HCT116 (cell line): ENCODE measurements around the gene TMTC2.

Experiments
- CBX3 ChIP-seq: IDR thresholded peaks from 2 replicates; pipeline ENCODE4 v1.6.1; 2012; ENCODE audit warnings: low read depth
- CTCF ChIP-seq, 3 experiments: fragments of 200-600 bp in 1 of 3; sonication (generic) in 1 of 3; IDR thresholded peaks in 2 of 3; conservative IDR thresholded peaks in 1 of 3; 2 replicates each; pipeline ENCODE4 v1.5.1; 2012 to 2017; ENCODE audit warnings: low read depth in 2 of 3, low read length in 2 of 3, antibody characterized with exemption in 1 of 3, borderline replicate concordance in 1 of 3, control low read depth in 1 of 3, mild to moderate bottlenecking in 1 of 3, mixed read lengths in 1 of 3, mixed run types in 1 of 3, moderate library complexity in 1 of 3; ENCODE audit not compliant: insufficient read depth in 1 of 3
- EZH2 ChIP-seq: fragments of 200-600 bp; sonication (generic); IDR thresholded peaks from 2 replicates; pipeline ENCODE4 v1.6.1; 2017; ENCODE audit warnings: antibody characterized with exemption, mixed run types
- EZH2phosphoT487 ChIP-seq: fragments of 200-600 bp; IDR thresholded peaks from 2 replicates; pipeline ENCODE4 v1.6.1; 2018; ENCODE audit warnings: antibody characterized with exemption, borderline replicate concordance
- POLR2A ChIP-seq: IDR thresholded peaks from 2 replicates; pipeline ENCODE4 v1.7.0; 2011; ENCODE audit warnings: borderline replicate concordance; ENCODE audit not compliant: insufficient read depth, insufficient read length; ENCODE audit errors: extremely low read depth
- POLR2AphosphoS5 ChIP-seq: IDR thresholded peaks from 2 replicates; pipeline ENCODE4 v1.6.1; 2011; ENCODE audit warnings: mild to moderate bottlenecking, low read depth, low read length, moderate library complexity
- RAD21 ChIP-seq: IDR thresholded peaks from 2 replicates; pipeline ENCODE4 v1.6.1; 2012; ENCODE audit warnings: low read depth, mild to moderate bottlenecking
- REST ChIP-seq: IDR thresholded peaks from 2 replicates; pipeline ENCODE4 v1.6.1; 2012; ENCODE audit warnings: low read depth
- SP1 ChIP-seq: IDR thresholded peaks from 2 replicates; pipeline ENCODE4 v1.6.1; 2012; ENCODE audit warnings: low read depth
- ZBTB33 ChIP-seq: IDR thresholded peaks from 2 replicates; pipeline ENCODE4 v1.6.1; 2011; ENCODE audit warnings: mild to moderate bottlenecking, low read length, moderate library complexity; ENCODE audit not compliant: insufficient replicate concordance; ENCODE audit errors: extremely low read depth
- ZFX ChIP-seq: fragments of 450-650 bp; IDR thresholded peaks from 2 replicates; pipeline ENCODE4 v1.6.1; 2017

- TF ChIP-seq REST (no peak), CTCF (IDR thresholded peaks at IDR 0.05 in 2 of 3, conservative IDR thresholded peaks at IDR 0.05 in 1 of 3; ENCODE audit: borderline replicate concordance in 1 of 3, insufficient read depth in 1 of 3, low read depth in 2 of 3, low read length in 2 of 3) (no peak), EZH2phosphoT487 (no peak), ZFX (no peak), CBX3 (no peak), RAD21 (no peak), ZBTB33 (no peak), POLR2AphosphoS5 (no peak), POLR2A (no peak), EZH2 (no peak), SP1 (no peak)
These were observed 24.0 kb downstream of the TMTC2 start for GRCh38 chr12:82710741-82711140.
